ENCODE data around the gene ZNF580.

Gene ZNF580

GRCh38 chr19:55648585-55649267, 7.9 kb downstream of the ZNF580 start:
- DNase-seq = no peak

- DNase-seq = no peak
Observed at GRCh38 chr19:55649268-55650125, 8.7 kb downstream of the ZNF580 start.

- no peak for DNase-seq
Observed at GRCh38 chr19:55650126-55650557, 9.3 kb downstream of the ZNF580 start.

- DNase-seq = no peak
Observed at GRCh38 chr19:55650602-55651230, 9.9 kb downstream of the ZNF580 start.

- DNase-seq = no peak
Observed at GRCh38 chr19:55651236-55651635, 10.4 kb downstream of the ZNF580 start.

- DNase-seq = no peak
Observed at GRCh38 chr19:55652311-55653128, 11.7 kb downstream of the ZNF580 start.

- peak; percentile 98 for DNase-seq
Observed at GRCh38 chr19:55653651-55654322, 13.0 kb downstream of the ZNF580 start.

- peak; percentile 99 for DNase-seq
Observed at GRCh38 chr19:55654323-55654867, 13.6 kb downstream of the ZNF580 start.

GRCh38 chr19:55654868-55655647, 14.3 kb downstream of the ZNF580 start, which contains the start of gene U2AF2:
U2AF2 (plus strand) TSS chr19:55655035; CDS start chr19:55655105, 70 bp downstream.
- peak; percentile 94 for DNase-seq

GRCh38 chr19:55655648-55656040, 14.8 kb downstream of the ZNF580 start:
- DNase-seq = no peak

- no peak for DNase-seq
Observed at GRCh38 chr19:55656552-55656951, 15.8 kb downstream of the ZNF580 start.

- DNase-seq = no peak
Observed at GRCh38 chr19:55656988-55657747, 16.4 kb downstream of the ZNF580 start.

GRCh38 chr19:55658846-55659459, 18.2 kb downstream of the ZNF580 start:
- no peak for DNase-seq

- no peak for DNase-seq
Observed at GRCh38 chr19:55659822-55660221, 19.0 kb downstream of the ZNF580 start.

GRCh38 chr19:55660404-55660803, 19.6 kb downstream of the ZNF580 start:
- no peak for DNase-seq

GRCh38 chr19:55660991-55661390, 20.2 kb downstream of the ZNF580 start:
- DNase-seq = no peak

GRCh38 chr19:55661826-55662225, 21.0 kb downstream of the ZNF580 start:
- no peak for DNase-seq

GRCh38 chr19:55663846-55664536, 23.2 kb downstream of the ZNF580 start:
- DNase-seq = no peak
